Measurements from ENCODE around the gene NHS. TPM values are rescaled to one million over a fixed set of nuclear protein-coding genes. Genes with fewer than 3 reads are reported as not detected.

Gene NHS
- total RNA-seq, 1 experiment from 2014 or later = 19.5 TPM

DNA sequence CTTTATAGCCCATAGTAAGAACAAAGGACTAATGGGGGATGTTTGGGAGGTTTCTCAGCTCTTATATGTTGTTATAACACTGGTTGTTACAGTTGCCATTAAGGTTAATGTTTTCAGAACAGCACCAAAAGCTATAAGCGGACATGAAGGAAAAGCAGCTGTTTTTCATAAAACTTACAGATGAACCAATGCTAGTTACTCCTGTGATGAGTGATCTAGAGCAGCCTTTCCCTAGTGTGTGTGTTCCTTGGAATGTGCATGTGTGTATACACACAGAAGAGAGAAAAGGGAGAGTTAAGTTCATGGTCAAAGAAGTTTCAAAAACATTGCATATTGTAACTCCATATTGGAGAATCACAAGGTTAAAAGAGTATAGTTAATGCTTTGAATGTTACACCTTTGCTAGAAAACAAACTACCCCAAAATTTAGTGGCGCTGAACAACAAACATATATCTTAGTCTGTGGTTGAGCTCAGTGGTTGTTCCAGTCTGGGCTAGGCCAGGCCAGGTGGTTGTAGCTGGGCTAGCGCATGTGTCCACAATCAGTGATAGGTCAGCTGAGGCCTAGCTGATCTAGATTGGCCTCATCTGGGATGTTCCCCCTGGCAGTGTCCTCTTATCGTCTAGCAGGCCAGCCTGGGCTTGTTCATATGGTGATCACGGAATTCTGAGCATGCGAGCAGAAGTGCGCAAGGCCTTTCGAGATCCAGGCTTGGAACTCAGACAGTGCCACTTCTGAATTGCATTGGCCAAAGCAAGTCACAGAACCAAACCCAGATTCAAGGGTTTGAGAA lies 151.0 kb downstream of the NHS start:
- intact Hi-C loops (cut with micrococcal nuclease; ENCODE audit: unreplicated experiment) = loop anchor here (5.0 kb wide), 1 partner anchor 149 kb away; the partner anchor contains the start of gene NHS
- Mint-ChIP-seq H3K27ac (ENCODE audit: unreplicated experiment) (no peak overlapping the region), H3K4me1 (ENCODE audit: low read depth, unreplicated experiment) (peaks cover 35% of the 10 kb centered on the region)

DNA sequence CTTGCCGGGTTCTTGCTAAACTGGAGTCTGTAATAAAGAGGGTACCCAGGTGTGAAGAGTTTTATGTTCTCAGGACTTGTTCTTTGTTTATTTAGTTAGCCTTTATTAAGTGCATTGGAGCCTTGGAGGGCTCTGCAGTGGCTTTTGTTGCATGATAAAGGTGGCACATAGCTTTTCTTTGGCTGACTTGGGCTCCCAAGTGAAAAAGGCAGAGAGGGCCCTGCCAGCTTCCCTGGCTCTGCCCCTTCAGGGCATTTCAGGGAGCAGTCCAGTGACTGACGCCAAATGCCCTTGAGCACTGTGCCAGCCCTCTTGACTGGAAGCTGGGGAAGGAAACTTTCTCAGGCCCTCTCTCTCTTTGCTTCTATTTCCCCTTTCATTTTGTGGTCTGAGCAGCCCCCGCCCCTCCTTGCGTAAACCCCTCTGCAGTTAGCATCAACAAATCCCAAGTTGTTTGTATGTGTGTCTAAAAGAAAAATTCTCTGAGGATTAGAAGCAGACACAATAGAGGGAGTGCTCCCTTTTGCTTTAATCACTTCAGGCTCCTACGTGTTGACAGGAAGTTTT lies 152.2 kb downstream of the NHS start:
- peak; percentile 3 for DNase-seq
- no peak overlapping the region for H3K27ac Mint-ChIP-seq (ENCODE audit: unreplicated experiment)
- TF ChIP-seq, protein P1, sequence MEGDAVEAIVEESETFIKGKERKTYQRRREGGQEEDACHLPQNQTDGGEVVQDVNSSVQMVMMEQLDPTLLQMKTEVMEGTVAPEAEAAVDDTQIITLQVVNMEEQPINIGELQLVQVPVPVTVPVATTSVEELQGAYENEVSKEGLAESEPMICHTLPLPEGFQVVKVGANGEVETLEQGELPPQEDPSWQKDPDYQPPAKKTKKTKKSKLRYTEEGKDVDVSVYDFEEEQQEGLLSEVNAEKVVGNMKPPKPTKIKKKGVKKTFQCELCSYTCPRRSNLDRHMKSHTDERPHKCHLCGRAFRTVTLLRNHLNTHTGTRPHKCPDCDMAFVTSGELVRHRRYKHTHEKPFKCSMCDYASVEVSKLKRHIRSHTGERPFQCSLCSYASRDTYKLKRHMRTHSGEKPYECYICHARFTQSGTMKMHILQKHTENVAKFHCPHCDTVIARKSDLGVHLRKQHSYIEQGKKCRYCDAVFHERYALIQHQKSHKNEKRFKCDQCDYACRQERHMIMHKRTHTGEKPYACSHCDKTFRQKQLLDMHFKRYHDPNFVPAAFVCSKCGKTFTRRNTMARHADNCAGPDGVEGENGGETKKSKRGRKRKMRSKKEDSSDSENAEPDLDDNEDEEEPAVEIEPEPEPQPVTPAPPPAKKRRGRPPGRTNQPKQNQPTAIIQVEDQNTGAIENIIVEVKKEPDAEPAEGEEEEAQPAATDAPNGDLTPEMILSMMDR (IDR thresholded peaks at IDR 0.05; ENCODE audit: unreplicated experiment) = no peak
- intact Hi-C loops (cut with micrococcal nuclease; ENCODE audit: unreplicated experiment) = loop anchor here (5.0 kb wide), 1 partner anchor 150 kb away; the partner anchor contains the start of gene NHS
- no peaks in the 10 kb centered on the region for H3K9me3 Mint-ChIP-seq (ENCODE audit: low read depth, unreplicated experiment)
- BruUV-seq (replicated peaks) = no TSS peak
- peak overlapping the region; percentile 30 for H3K4me3 Mint-ChIP-seq (ENCODE audit: low read depth, unreplicated experiment)
- H3K4me1 Mint-ChIP-seq (ENCODE audit: low read depth, unreplicated experiment) = peaks cover 27% of the 10 kb centered on the region
- H3K27me3 Mint-ChIP-seq (ENCODE audit: unreplicated experiment) = no peaks in the 10 kb centered on the region
- CTCF ChIA-PET = interaction anchor here (0.6 kb wide), 1 partner anchor 660 kb away, joined by 3 read pairs; no protein-coding TSS in a partner anchor
- peaks cover 5% of the 10 kb centered on the region for H3K36me3 Mint-ChIP-seq (ENCODE audit: insufficient read depth, unreplicated experiment)

More for the DNA sequence above, 151.0 kb downstream of the NHS start:
- DNase-seq = no peak
- TF ChIP-seq, protein P1 (IDR thresholded peaks at IDR 0.05; ENCODE audit: unreplicated experiment) = no peak
- H3K4me3 Mint-ChIP-seq (ENCODE audit: low read depth, unreplicated experiment) = no peak overlapping the region
- no peaks in the 10 kb centered on the region for H3K9me3 Mint-ChIP-seq (ENCODE audit: low read depth, unreplicated experiment)
- CTCF ChIA-PET = no interaction called here
- BruUV-seq (replicated peaks) = no TSS peak
- peaks cover 5% of the 10 kb centered on the region for H3K36me3 Mint-ChIP-seq (ENCODE audit: insufficient read depth, unreplicated experiment)
- H3K27me3 Mint-ChIP-seq (ENCODE audit: unreplicated experiment) = no peaks in the 10 kb centered on the region

DNA sequence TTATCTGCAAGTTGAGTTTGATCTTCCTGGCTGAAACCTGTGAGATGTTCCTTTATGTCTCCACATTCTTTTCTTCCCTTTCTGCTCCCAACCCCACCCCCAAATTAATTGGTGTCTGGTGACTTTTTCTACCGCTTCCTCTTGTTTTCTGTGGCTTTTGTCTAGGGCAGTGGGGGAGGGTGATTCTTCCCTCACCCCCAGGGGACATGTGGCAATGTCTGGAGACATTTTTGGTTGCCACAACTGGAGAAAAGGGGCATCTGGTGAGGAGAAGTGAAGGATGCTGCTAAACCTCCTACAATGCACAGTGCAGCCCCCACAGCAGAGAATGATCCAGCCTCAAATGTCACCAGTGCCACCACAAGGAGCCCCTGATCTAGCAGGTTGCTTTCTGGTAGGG lies 152.9 kb downstream of the NHS start:
- no peak for DNase-seq
- no peaks in the 10 kb centered on the region for H3K9me3 Mint-ChIP-seq (ENCODE audit: low read depth, unreplicated experiment)
- peak overlapping the region; percentile 30 for H3K4me3 Mint-ChIP-seq (ENCODE audit: low read depth, unreplicated experiment)
- H3K36me3 Mint-ChIP-seq (ENCODE audit: insufficient read depth, unreplicated experiment) = peaks cover 5% of the 10 kb centered on the region
- BruUV-seq (replicated peaks) = no TSS peak
- CTCF ChIA-PET = no interaction called here
- no peak overlapping the region for H3K27ac Mint-ChIP-seq (ENCODE audit: unreplicated experiment)
- no peaks in the 10 kb centered on the region for H3K27me3 Mint-ChIP-seq (ENCODE audit: unreplicated experiment)
- peaks cover 27% of the 10 kb centered on the region for H3K4me1 Mint-ChIP-seq (ENCODE audit: low read depth, unreplicated experiment)
- TF ChIP-seq, protein P1 (IDR thresholded peaks at IDR 0.05; ENCODE audit: unreplicated experiment) = no peak
- intact Hi-C loops (cut with micrococcal nuclease; ENCODE audit: unreplicated experiment) = loop anchor here (5.0 kb wide), 1 partner anchor 151 kb away; the partner anchor contains the start of gene NHS

DNA sequence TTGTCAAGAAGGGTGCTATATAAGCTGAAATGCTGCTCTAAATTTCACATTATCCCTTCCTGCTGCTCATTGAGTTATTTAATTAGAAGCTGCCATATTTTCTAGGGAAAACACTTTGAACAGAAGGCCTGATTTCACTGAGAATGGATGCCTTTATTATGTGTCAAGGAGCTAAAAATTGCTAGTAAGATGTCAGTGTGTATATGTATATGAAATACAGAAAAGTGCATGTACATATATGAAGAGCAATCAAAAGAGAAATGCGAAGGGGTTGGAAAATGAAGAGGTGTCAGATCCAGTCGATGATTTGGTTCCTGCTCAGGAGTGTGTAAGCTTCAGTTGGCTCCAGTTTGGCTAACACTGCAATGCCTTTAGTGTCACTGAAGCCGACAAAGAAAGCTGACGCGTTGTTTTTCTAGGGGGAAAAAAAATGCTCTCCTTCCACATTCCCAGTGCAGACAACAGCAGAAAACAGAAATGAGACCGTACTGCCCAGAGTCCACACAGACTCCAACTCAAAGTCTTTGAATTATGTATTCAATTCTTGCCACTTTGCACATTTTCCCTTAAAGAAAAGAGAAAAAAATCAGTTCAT lies 154.2 kb downstream of the NHS start:
- no TSS peak for BruUV-seq (replicated peaks)
- H3K4me3 Mint-ChIP-seq (ENCODE audit: low read depth, unreplicated experiment) = no peak overlapping the region
- no peak overlapping the region for H3K27ac Mint-ChIP-seq (ENCODE audit: unreplicated experiment)
- CTCF ChIA-PET = no interaction called here
- peaks cover 4% of the 10 kb centered on the region for H3K36me3 Mint-ChIP-seq (ENCODE audit: insufficient read depth, unreplicated experiment)
- peaks cover 27% of the 10 kb centered on the region for H3K4me1 Mint-ChIP-seq (ENCODE audit: low read depth, unreplicated experiment)
- TF ChIP-seq, protein P1 (IDR thresholded peaks at IDR 0.05; ENCODE audit: unreplicated experiment) = no peak
- intact Hi-C loops (cut with micrococcal nuclease; ENCODE audit: unreplicated experiment) = loop anchor here (5.0 kb wide), 1 partner anchor 152 kb away; the partner anchor contains the start of gene NHS
- no peak for DNase-seq
- H3K27me3 Mint-ChIP-seq (ENCODE audit: unreplicated experiment) = no peaks in the 10 kb centered on the region
- H3K9me3 Mint-ChIP-seq (ENCODE audit: low read depth, unreplicated experiment) = no peaks in the 10 kb centered on the region

Data from Calu3 (cell line).